Lower lobe of right lung (tissue), 2 donors: ENCODE measurements around the gene CHRND. TPM values are rescaled to one million over a fixed set of nuclear protein-coding genes. Genes with fewer than 3 reads are reported as not detected.

Experiments used
- ATAC-seq, 2 donors: fragments of 200-7000 bp; cut with Tn5 transposase; one replicate each; pipeline ENCODE4 v1.9.1; 2020 to 2022; ENCODE audit warnings: mild to moderate bottlenecking in 2 of 2, moderate library complexity in 2 of 2
- DNase-seq: peaks from one replicate; pipeline ENCODE4 v3.0.0-alpha.2; 2020
- H3K27ac ChIP-seq: fragments of 200-600 bp; one replicate; pipeline ENCODE4 v1.8.0; 2022
- H3K27me3 ChIP-seq: fragments of 200-600 bp; one replicate; pipeline ENCODE4 v1.8.0; 2022; ENCODE audit warnings: low read depth
- H3K36me3 ChIP-seq: fragments of 200-600 bp; one replicate; pipeline ENCODE4 v1.8.0; 2022; ENCODE audit warnings: mild to moderate bottlenecking
- H3K4me1 ChIP-seq: fragments of 200-600 bp; one replicate; pipeline ENCODE4 v1.8.0; 2022
- H3K4me3 ChIP-seq: fragments of 200-600 bp; one replicate; pipeline ENCODE4 v1.8.0; 2022; ENCODE audit warnings: mild to moderate bottlenecking
- H3K9me3 ChIP-seq: fragments of 200-600 bp; one replicate; pipeline ENCODE4 v1.8.0; 2022
- intact Hi-C: fragments of 100-400 bp; cut with DNase I; formaldehyde crosslinking; loops from one replicate; pipeline ENCODE4 v1.11.0; 2022
- total RNA-seq: library from RNA; stranded (reverse); fragmentation: NEBNext Ultra II Directional; extraction: Animal tissue kit (Norgen Biotek cat#: 25700); gene quantifications from one replicate; pipeline ENCODE4 v1.2.1, GENCODE V29; 2021
- TF ChIP-seq, protein P1 (sequence below): fragments of 200-600 bp; IDR thresholded peaks from one replicate; pipeline ENCODE4 v1.8.0; 2022; ENCODE audit warnings: antibody characterized with exemption, mild to moderate bottlenecking
- donor health status: DM: no; HTN: yes; CAD: no; lungs with severe emphysema.

CHRND gene
- total RNA-seq, 1 donor from 2014 or later, result not detected

DNA sequence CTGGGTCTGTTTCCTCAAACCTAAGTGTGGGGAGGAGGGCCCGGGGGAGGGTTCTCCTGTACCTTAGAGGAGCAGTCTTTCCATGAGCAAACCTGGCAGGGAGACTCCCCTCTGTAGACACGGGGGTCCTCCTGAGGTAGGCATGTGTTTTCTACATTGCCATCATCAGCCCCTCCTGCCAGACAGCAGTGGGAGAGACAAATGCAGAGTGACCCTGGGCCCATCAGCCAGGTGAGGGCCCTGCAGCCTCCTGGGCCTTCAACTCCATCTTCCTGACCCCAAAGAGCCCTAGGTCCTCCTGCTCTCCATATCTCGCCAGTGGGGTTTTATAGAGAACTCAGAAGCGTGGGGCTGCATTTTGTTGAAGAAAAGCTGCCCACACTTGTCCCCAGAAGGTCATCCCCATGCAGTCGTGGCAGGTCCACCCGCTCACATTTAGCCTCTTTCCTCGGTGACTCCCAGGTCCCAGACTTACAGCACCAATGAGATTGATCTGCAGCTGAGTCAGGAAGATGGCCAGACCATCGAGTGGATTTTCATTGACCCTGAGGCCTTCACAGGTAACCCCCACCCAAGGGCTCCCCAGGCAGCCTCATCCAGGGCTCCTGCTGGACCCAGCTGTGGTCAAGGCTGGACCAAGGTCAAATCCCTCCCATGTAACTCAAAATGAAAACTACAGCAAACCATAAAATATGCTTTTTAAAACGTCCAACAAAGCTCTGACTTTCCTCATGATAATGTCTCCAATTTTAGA, 16.2 kb downstream of the CHRND start:
- intact Hi-C loops, result no loop called here
- no peaks in the 10 kb centered on the region for H3K36me3 ChIP-seq
- TF ChIP-seq, protein P1, sequence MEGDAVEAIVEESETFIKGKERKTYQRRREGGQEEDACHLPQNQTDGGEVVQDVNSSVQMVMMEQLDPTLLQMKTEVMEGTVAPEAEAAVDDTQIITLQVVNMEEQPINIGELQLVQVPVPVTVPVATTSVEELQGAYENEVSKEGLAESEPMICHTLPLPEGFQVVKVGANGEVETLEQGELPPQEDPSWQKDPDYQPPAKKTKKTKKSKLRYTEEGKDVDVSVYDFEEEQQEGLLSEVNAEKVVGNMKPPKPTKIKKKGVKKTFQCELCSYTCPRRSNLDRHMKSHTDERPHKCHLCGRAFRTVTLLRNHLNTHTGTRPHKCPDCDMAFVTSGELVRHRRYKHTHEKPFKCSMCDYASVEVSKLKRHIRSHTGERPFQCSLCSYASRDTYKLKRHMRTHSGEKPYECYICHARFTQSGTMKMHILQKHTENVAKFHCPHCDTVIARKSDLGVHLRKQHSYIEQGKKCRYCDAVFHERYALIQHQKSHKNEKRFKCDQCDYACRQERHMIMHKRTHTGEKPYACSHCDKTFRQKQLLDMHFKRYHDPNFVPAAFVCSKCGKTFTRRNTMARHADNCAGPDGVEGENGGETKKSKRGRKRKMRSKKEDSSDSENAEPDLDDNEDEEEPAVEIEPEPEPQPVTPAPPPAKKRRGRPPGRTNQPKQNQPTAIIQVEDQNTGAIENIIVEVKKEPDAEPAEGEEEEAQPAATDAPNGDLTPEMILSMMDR, result no peak
- H3K27ac ChIP-seq, result no peak overlapping the region
- DNase-seq, result no peak
- H3K4me1 ChIP-seq, result no peaks in the 10 kb centered on the region
- ATAC-seq, result no peak
- no peaks in the 10 kb centered on the region for H3K9me3 ChIP-seq
- peaks cover 5% of the 10 kb centered on the region for H3K27me3 ChIP-seq
- H3K4me3 ChIP-seq, result no peak overlapping the region

DNA sequence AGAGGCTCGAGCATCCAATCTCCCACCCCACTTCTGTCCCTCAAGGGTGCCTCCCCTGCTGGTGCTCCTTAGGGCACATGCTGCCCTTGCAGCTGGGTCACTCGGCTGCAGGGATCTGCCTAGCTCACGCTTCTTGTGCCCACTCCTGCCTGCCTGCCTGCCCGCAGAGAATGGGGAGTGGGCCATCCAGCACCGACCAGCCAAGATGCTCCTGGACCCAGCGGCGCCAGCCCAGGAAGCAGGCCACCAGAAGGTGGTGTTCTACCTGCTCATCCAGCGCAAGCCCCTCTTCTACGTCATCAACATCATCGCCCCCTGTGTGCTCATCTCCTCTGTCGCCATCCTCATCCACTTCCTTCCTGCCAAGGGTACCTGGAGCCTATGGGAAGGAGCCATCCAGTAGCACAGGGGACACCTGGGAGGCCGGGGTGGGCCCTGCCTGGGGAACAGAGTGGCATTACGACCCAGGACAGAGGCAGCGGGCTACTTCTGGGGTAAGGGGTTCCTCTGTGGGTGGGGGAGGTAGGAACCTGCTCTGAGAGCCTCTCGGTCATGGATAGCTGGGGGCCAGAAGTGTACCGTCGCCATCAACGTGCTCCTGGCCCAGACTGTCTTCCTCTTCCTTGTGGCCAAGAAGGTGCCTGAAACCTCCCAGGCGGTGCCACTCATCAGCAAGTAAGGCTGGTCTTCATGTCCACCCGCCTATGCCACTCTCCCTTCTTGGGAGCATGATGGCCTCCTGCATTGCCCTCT, 16.9 kb downstream of the CHRND start:
- intact Hi-C loops, result no loop called here
- Histone ChIP-seq H3K36me3 (no peaks in the 10 kb centered on the region), H3K4me3 (no peak overlapping the region), H3K27ac (no peak overlapping the region), H3K4me1 (no peaks in the 10 kb centered on the region), H3K9me3 (no peaks in the 10 kb centered on the region), H3K27me3 (peaks cover 4% of the 10 kb centered on the region)
- DNase-seq (peak; percentile 35), ATAC-seq (no peak)
- TF ChIP-seq, protein P1, result no peak

DNA sequence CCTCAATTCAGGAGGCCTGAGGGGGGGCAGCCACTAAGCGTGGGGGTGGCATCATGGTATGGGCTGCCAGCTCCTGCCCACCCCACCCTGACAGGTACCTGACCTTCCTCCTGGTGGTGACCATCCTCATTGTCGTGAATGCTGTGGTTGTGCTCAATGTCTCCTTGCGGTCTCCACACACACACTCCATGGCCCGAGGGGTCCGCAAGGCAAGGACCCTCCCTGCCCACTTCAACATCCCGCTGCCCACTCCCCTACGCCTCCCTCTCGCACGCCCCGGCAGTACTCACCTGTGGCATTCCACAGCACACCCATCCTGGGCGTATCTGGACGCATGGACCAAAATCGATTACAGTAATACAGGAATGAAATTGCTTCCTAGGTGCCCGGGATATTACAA, 17.5 kb downstream of the CHRND start:
- Histone ChIP-seq H3K9me3 (no peaks in the 10 kb centered on the region), H3K27me3 (no peaks in the 10 kb centered on the region), H3K27ac (no peak overlapping the region), H3K4me3 (no peak overlapping the region), H3K36me3 (no peaks in the 10 kb centered on the region), H3K4me1 (no peaks in the 10 kb centered on the region)
- DNase-seq, result no peak
- TF ChIP-seq, protein P1, result no peak
- intact Hi-C loops, result no loop called here
- no peak for ATAC-seq

DNA sequence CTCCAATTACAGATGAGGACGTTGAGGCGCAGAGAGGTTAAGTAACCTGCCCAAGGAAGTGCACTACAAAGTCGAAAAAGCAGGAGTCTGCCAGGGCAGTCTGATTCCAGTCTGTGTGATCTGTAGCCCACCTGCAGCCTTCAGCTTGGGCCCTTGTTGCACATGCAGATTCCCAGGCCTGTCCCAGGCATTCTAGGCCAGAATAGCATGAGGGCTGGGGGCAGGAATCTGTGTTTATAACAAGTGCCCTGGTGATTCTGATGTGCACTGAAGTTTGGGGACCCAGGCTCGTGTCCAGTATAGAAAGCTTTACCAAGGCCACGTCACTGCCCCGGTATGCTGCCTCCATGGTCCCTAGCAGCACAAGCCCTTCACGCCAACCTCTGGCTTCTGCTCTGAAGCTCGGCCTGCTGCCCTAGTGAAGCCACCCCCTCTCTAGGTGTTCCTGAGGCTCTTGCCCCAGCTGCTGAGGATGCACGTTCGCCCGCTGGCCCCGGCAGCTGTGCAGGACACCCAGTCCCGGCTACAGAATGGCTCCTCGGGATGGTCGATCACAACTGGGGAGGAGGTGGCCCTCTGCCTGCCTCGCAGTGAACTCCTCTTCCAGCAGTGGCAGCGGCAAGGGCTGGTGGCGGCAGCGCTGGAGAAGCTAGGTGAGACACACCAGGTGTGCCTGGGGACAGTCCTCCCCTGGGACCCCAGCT, 18.1 kb downstream of the CHRND start:
- H3K9me3 ChIP-seq, result no peaks in the 10 kb centered on the region
- peak; percentile 30 for DNase-seq
- no peaks in the 10 kb centered on the region for H3K36me3 ChIP-seq
- intact Hi-C loops, result no loop called here
- ATAC-seq, result no peak
- H3K27me3 ChIP-seq, result no peaks in the 10 kb centered on the region
- H3K27ac ChIP-seq, result no peak overlapping the region
- no peak overlapping the region for H3K4me3 ChIP-seq
- peaks cover under 1% of the 10 kb centered on the region for H3K4me1 ChIP-seq
- TF ChIP-seq, protein P1, result no peak

DNA sequence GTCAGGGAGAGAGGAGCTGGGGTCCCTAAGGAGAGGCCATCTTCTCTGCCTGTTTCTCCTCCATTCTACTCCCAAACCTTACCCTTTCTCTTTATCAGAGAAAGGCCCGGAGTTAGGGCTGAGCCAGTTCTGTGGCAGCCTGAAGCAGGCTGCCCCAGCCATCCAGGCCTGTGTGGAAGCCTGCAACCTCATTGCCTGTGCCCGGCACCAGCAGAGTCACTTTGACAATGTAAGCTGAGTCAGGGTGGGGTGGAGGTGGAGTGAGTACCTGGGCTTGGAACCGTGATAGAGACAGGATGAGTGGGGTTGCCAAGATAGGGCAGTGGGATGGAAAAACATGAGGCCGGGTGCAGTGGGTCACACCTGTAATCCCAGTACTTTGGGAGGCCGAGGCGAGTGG, 18.7 kb downstream of the CHRND start:
- TF ChIP-seq, protein P1, result no peak
- DNase-seq (peak; percentile 29), ATAC-seq (no peak)
- Histone ChIP-seq H3K9me3 (no peaks in the 10 kb centered on the region), H3K27ac (no peak overlapping the region), H3K4me1 (peaks cover 7% of the 10 kb centered on the region), H3K36me3 (no peaks in the 10 kb centered on the region), H3K27me3 (no peaks in the 10 kb centered on the region), H3K4me3 (no peak overlapping the region)
- intact Hi-C loops, result no loop called here
